Left lung (tissue), 14 donors: ENCODE results near the gene PTOV1. TPM values are rescaled to one million over a fixed set of nuclear protein-coding genes. Genes with fewer than 3 reads are reported as not detected.

Source experiments
- ATAC-seq: fragments of 200-7000 bp; cut with Tn5 transposase; one replicate; pipeline ENCODE4 v1.9.1; 2020; ENCODE audit warnings: moderate library complexity
- DNase-seq, 4 donors: peaks; one replicate each; pipeline ENCODE4 v3.0.0-alpha.2; 2013 to 2020
- H3K27ac ChIP-seq, 2 donors: fragments of 200-600 bp; sonication (generic) in 1 of 2; one replicate each; pipeline versions ENCODE4 v1.5.0 to v1.8.0; 2020 to 2021
- H3K27me3 ChIP-seq, 2 donors: fragments of 200-600 bp; sonication (generic) in 1 of 2; one replicate each; pipeline versions ENCODE4 v1.5.0 to v1.8.0; 2020 to 2021
- H3K36me3 ChIP-seq, 2 donors: fragments of 200-600 bp; sonication (generic) in 1 of 2; one replicate each; pipeline versions ENCODE4 v1.5.0 to v1.8.0; 2020 to 2021
- H3K4me1 ChIP-seq, 2 donors: fragments of 200-600 bp; one replicate each; pipeline ENCODE4 v1.8.0; 2021
- H3K4me3 ChIP-seq, 2 donors: fragments of 200-600 bp; sonication (generic) in 1 of 2; one replicate each; pipeline versions ENCODE4 v1.5.0 to v1.8.0; 2020 to 2021; ENCODE audit warnings: mild to moderate bottlenecking in 1 of 2
- H3K9me3 ChIP-seq, 2 donors: fragments of 200-600 bp; sonication (generic) in 1 of 2; one replicate each; pipeline versions ENCODE4 v1.5.0 to v1.8.0; 2020 to 2021
- intact Hi-C, 2 donors: fragments of 100-400 bp; cut with DNase I; formaldehyde crosslinking; loops; one replicate each; pipeline versions ENCODE4 v1.11.2 to v1.14.2; 2022
- long read RNA-seq, 12 donors: library from polyadenylated mRNA in 2 of 12; unstranded in 2 of 12; transcript quantifications; one replicate each; pipeline ENCODE4 v2.0.0 and lab custom pipeline, GENCODE V29; 2019 to 2026
- polyA plus RNA-seq, 6 donors: library from polyadenylated mRNA; unstranded; fragments of 120-200 nt; gene quantifications; one replicate each; pipeline ENCODE4 v1.2.1, GENCODE V29; 2013; ENCODE audit not compliant: insufficient read length in 6 of 6
- total RNA-seq, 2 donors: library from RNA; stranded (reverse); fragmentation: NEBNext Ultra II Directional; extraction: Animal tissue kit (Norgen Biotek cat#: 25700); gene quantifications; one replicate each; pipeline ENCODE4 v1.2.1, GENCODE V29; 2021
- TF ChIP-seq, protein P1 (sequence below), 2 donors: fragments of 200-600 bp; sonication (generic) in 1 of 2; IDR thresholded peaks; one replicate each; pipeline versions ENCODE4 v1.5.0 to v1.8.0; 2021; ENCODE audit warnings: antibody characterized with exemption in 2 of 2
- donor health status: DM: no; HTN: yes; CAD: no.
- donor health status: DM: no; HTN: no; CAD: no.

Gene PTOV1
- 100 to 1,000 TPM in 1 of 2 donors, 10 to 100 TPM in 1; 96.0 to 133 TPM for total RNA-seq
- 100 to 1,000 TPM; 268 to 320 (median 279) TPM for polyA plus RNA-seq
- long read RNA-seq, donor 1, transcript PTOV1-205 (1 exons, 1,880 nt): major isoform, 45 of 151 reads
- long read RNA-seq, donor 1, transcript PTOV1-209 (8 exons, 1,716 nt): minor isoform, 6 of 151 reads
- long read RNA-seq, donor 1, transcript PTOV1-208 (2 exons, 327 nt): minor isoform, 6 of 151 reads
- long read RNA-seq, donor 1, transcript PTOV1-212 (13 exons, 1,577 nt): minor isoform, 39 of 151 reads
- long read RNA-seq, donor 1, partial matches to known transcripts: 45 of 151 reads
- long read RNA-seq, donor 1, other reads (novel, unspliced or antisense): 5 of 151 reads
- long read RNA-seq, donor 2, transcript PTOV1-208 (2 exons, 327 nt): minor isoform, 17 of 158 reads
- long read RNA-seq, donor 2, transcript PTOV1-205 (1 exons, 1,880 nt): major isoform, 40 of 158 reads
- long read RNA-seq, donor 2, transcript PTOV1-212 (13 exons, 1,577 nt): major isoform, 40 of 158 reads
- long read RNA-seq, donor 2, transcript PTOV1-220 (13 exons, 1,587 nt): minor isoform, 6 of 158 reads
- long read RNA-seq, donor 2, partial matches to known transcripts: 42 of 158 reads
- long read RNA-seq, donor 2, other reads (novel, unspliced or antisense): 5 of 158 reads
- long read RNA-seq, donor 3, transcript PTOV1-205 (1 exons, 1,880 nt): minor isoform, 21 of 80 reads
- long read RNA-seq, donor 3, transcript PTOV1-212 (13 exons, 1,577 nt): major isoform, 40 of 80 reads
- long read RNA-seq, donor 3, transcript PTOV1-208 (2 exons, 327 nt): minor isoform, 7 of 80 reads
- long read RNA-seq, donor 3, partial matches to known transcripts: 0 of 80 reads
- long read RNA-seq, donor 3, other reads (novel, unspliced or antisense): 5 of 80 reads
- long read RNA-seq, donor 4, transcript PTOV1-212 (13 exons, 1,577 nt): major isoform, 9 of 28 reads
- long read RNA-seq, donor 4, partial matches to known transcripts: 9 of 28 reads
- long read RNA-seq, donor 4, other reads (novel, unspliced or antisense): 4 of 28 reads
- long read RNA-seq, donor 5, transcript PTOV1-212 (13 exons, 1,577 nt): major isoform, 45 of 107 reads
- long read RNA-seq, donor 5, transcript PTOV1-208 (2 exons, 327 nt): minor isoform, 14 of 107 reads
- long read RNA-seq, donor 5, transcript PTOV1-205 (1 exons, 1,880 nt): minor isoform, 25 of 107 reads
- long read RNA-seq, donor 5, transcript PTOV1-209 (8 exons, 1,716 nt): minor isoform, 6 of 107 reads
- long read RNA-seq, donor 5, partial matches to known transcripts: 13 of 107 reads
- long read RNA-seq, donor 5, other reads (novel, unspliced or antisense): 0 of 107 reads
- long read RNA-seq, donor 6, transcript PTOV1-220 (13 exons, 1,587 nt): minor isoform, 5 of 82 reads
- long read RNA-seq, donor 6, transcript PTOV1-205 (1 exons, 1,880 nt): minor isoform, 22 of 82 reads
- long read RNA-seq, donor 6, transcript PTOV1-208 (2 exons, 327 nt): minor isoform, 12 of 82 reads
- long read RNA-seq, donor 6, transcript PTOV1-212 (13 exons, 1,577 nt): major isoform, 38 of 82 reads
- long read RNA-seq, donor 6, partial matches to known transcripts: 0 of 82 reads
- long read RNA-seq, donor 6, other reads (novel, unspliced or antisense): 0 of 82 reads
- long read RNA-seq, donor 7, transcript PTOV1-205 (1 exons, 1,880 nt): minor isoform, 14 of 47 reads
- long read RNA-seq, donor 7, transcript PTOV1-212 (13 exons, 1,577 nt): major isoform, 15 of 47 reads
- long read RNA-seq, donor 7, partial matches to known transcripts: 12 of 47 reads
- long read RNA-seq, donor 7, other reads (novel, unspliced or antisense): 0 of 47 reads
- long read RNA-seq, donor 8, transcript PTOV1-205 (1 exons, 1,880 nt): major isoform, 33 of 122 reads
- long read RNA-seq, donor 8, transcript PTOV1-209 (8 exons, 1,716 nt): minor isoform, 5 of 122 reads
- long read RNA-seq, donor 8, transcript PTOV1-212 (13 exons, 1,577 nt): minor isoform, 32 of 122 reads
- long read RNA-seq, donor 8, transcript PTOV1-208 (2 exons, 327 nt): minor isoform, 5 of 122 reads
- long read RNA-seq, donor 8, partial matches to known transcripts: 31 of 122 reads
- long read RNA-seq, donor 8, other reads (novel, unspliced or antisense): 8 of 122 reads
- long read RNA-seq, donor 9, partial matches to known transcripts: 0 of 2 reads
- long read RNA-seq, donor 9, other reads (novel, unspliced or antisense): 0 of 2 reads
- long read RNA-seq, donor 10, transcript PTOV1-220 (13 exons, 1,587 nt): minor isoform, 11 of 126 reads
- long read RNA-seq, donor 10, transcript PTOV1-212 (13 exons, 1,577 nt): major isoform, 90 of 126 reads
- long read RNA-seq, donor 10, partial matches to known transcripts: 6 of 126 reads
- long read RNA-seq, donor 10, other reads (novel, unspliced or antisense): 18 of 126 reads
- long read RNA-seq, donor 11: 0 reads
- long read RNA-seq, donor 12, transcript PTOV1-212 (13 exons, 1,577 nt): major isoform, 34 of 77 reads
- long read RNA-seq, donor 12, transcript PTOV1-205 (1 exons, 1,880 nt): minor isoform, 29 of 77 reads
- long read RNA-seq, donor 12, partial matches to known transcripts: 0 of 77 reads
- long read RNA-seq, donor 12, other reads (novel, unspliced or antisense): 6 of 77 reads

DNA sequence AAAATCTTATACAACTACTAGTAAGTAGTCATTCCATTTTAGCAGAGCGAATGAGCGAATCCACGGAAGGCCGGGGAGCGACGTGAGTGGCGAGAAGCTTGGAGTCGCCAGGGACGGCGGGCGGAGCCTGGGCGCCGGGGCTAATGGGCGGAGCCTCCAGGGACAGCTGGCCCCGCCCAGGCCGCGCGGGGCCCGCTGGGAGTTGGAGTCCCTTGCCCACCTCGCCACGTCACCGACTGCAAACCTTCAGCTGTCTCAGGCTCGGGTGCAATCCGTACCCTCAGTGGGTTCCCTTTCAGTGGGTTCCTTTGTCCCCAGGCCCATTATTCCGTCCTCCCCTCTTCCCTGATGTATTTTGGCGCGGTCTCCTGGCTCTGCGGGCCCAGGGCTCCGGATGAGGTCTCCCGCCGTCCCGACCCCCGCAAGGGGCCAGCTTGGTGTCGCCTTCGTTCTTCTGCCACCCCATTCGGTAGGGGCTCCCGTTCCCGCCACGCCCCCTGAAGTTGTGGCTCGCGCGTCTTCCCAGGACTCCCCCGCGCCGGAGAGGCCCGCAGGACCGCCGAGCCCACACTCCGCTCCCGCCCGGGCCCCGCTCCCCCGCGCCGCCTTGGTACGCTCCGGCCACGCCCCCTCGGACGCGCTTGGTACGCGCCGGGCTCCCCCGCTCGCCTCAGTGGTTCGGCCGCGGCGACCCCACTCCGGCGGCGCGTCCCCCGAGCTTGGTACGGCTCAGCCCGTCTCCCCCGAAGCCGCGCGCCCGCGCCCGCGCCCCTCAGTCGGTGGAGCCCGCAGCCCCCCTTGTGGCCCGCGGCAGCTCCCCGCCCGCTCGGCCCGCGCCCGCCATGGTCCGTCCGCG, at the start of gene PTOV1:
Gene PTOV1, plus strand, starts transcription at position 673 of the 856 bp plus-strand sequence.
- H3K36me3 ChIP-seq: peaks cover 0 to 16% of the 10 kb centered on the region in 2 donors
- TF ChIP-seq, protein P1, sequence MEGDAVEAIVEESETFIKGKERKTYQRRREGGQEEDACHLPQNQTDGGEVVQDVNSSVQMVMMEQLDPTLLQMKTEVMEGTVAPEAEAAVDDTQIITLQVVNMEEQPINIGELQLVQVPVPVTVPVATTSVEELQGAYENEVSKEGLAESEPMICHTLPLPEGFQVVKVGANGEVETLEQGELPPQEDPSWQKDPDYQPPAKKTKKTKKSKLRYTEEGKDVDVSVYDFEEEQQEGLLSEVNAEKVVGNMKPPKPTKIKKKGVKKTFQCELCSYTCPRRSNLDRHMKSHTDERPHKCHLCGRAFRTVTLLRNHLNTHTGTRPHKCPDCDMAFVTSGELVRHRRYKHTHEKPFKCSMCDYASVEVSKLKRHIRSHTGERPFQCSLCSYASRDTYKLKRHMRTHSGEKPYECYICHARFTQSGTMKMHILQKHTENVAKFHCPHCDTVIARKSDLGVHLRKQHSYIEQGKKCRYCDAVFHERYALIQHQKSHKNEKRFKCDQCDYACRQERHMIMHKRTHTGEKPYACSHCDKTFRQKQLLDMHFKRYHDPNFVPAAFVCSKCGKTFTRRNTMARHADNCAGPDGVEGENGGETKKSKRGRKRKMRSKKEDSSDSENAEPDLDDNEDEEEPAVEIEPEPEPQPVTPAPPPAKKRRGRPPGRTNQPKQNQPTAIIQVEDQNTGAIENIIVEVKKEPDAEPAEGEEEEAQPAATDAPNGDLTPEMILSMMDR (IDR thresholded peaks at IDR 0.05): no peak
- H3K27ac ChIP-seq: peak within 1 kb of the TSS; percentile 99 to 100
- peak within 1 kb of the TSS; percentile 71 to 83 for H3K4me3 ChIP-seq
- intact Hi-C loops: no loop called here
- ATAC-seq (peak; percentile 96), DNase-seq (peak; percentile 86 to 97 (median 92))
- H3K4me1 ChIP-seq: peaks cover 22 to 50% of the 10 kb centered on the region in 2 donors
- H3K9me3 ChIP-seq: no peaks in the 10 kb centered on the region
- H3K27me3 ChIP-seq: peaks cover 0 to 9% of the 10 kb centered on the region in 2 donors

- H3K27me3 ChIP-seq: no peaks in the 10 kb centered on the region
- TF ChIP-seq, protein P1 (IDR thresholded peaks at IDR 0.05): no peak
- H3K36me3 ChIP-seq: peaks cover 0 to 100% of the 10 kb centered on the region in 2 donors
- H3K4me1 ChIP-seq: no peaks in the 10 kb centered on the region
- intact Hi-C loops: no loop called here
- peak overlapping the region in 1 of 2 donors; percentile 1 for H3K4me3 ChIP-seq
- DNase-seq (no peak), ATAC-seq (no peak)
- no peak overlapping the region for H3K27ac ChIP-seq
- H3K9me3 ChIP-seq: no peaks in the 10 kb centered on the region
Measured at GRCh38 chr19:49801401-49801888, 49.5 kb upstream of the PTOV1 start.

- Histone ChIP-seq H3K36me3 (peaks cover 0 to 94% of the 10 kb centered on the region in 2 donors), H3K4me1 (no peaks in the 10 kb centered on the region), H3K4me3 (peak overlapping the region in 1 of 2 donors; percentile 1), H3K27me3 (no peaks in the 10 kb centered on the region), H3K27ac (no peak overlapping the region), H3K9me3 (no peaks in the 10 kb centered on the region)
- ATAC-seq: peak; percentile 41
- intact Hi-C loops: no loop called here
- DNase-seq: peak in 3 of 4 donors; percentile 74 to 92 (median 90)
- TF ChIP-seq, protein P1 (IDR thresholded peaks at IDR 0.05): no peak
Measured at GRCh38 chr19:49801966-49802661, 48.8 kb upstream of the PTOV1 start.
